HCT116 (cell line): ENCODE data around the gene VANGL2. TPM values are rescaled to one million over a fixed set of nuclear protein-coding genes. Genes with fewer than 3 reads are reported as not detected.

Experiments
- ATAC-seq: fragments of 200-7000 bp; cut with Tn5 transposase; 2 replicates; pipeline ENCODE4 v1.9.1; 2020; ENCODE audit warnings: mild to moderate bottlenecking, moderate library complexity
- BruUV-seq: library from RNA; stranded (reverse); fragments of 400-500 nt; replicated peaks from 2 replicates; lab custom pipeline; 2021; lab: Mats Ljungman, UMichigan
- CTCF ChIA-PET: fragments of 300-600 bp; sonication (Branson Sonifier 250); formaldehyde crosslinking; loops from one replicate; lab custom pipeline; 2021; ENCODE audit warnings: antibody characterized with exemption; lab: Charles Lee
- POLR2A ChIA-PET: fragments of 300-600, 350-600 bp; sonication (Branson Sonifier 250); formaldehyde crosslinking; loops from one replicate; lab custom pipeline; 2021; ENCODE audit warnings: antibody characterized with exemption; lab: Charles Lee
- RAD21 ChIA-PET, 2 experiments: fragments of 300-600 bp; sonication (Branson Sonifier 250); formaldehyde crosslinking; loops; one replicate each; lab custom pipeline; 2023; ENCODE audit warnings: low total read pairs in 2 of 2; ENCODE audit not compliant: uncharacterized antibody in 2 of 2, unreplicated experiment in 2 of 2, low non-redundant PET in 1 of 2; lab: Charles Lee
- DNase-seq: peaks from one replicate; pipeline ENCODE4 v3.0.0-alpha.2; 2010; ENCODE audit warnings: low read depth, low spot score
- H2AFZ ChIP-seq: fragments of 200-600 bp; shearing (Covaris generic), sonication (generic); 2 replicates; pipeline ENCODE4 v1.6.1; 2017; ENCODE audit warnings: low read depth, mixed run types, mixed read lengths, antibody characterized with exemption, low read length; ENCODE audit not compliant: poor library complexity, severe bottlenecking
- H3K27ac ChIP-seq: 2 replicates; pipeline ENCODE4 v1.5.1; 2012; ENCODE audit warnings: low read depth, low read length
- H3K27me3 ChIP-seq: fragments of 200-600 bp; sonication (generic); 2 replicates; pipeline ENCODE4 v1.6.1; 2016; ENCODE audit warnings: mixed run types, low read length, mixed read lengths; ENCODE audit not compliant: insufficient read depth
- H3K36me3 ChIP-seq, 2 experiments: fragments of 200-500 bp in 1 of 2; fragments of 200-600 bp in 1 of 2; sonication (Bioruptor generic) in 1 of 2; sonication (generic) in 1 of 2; 2 replicates each; pipeline versions ENCODE4 v1.5.1 to v1.6.1; 2014 to 2016; ENCODE audit warnings: low read length in 2 of 2, inconsistent platforms in 1 of 2, mixed read lengths in 1 of 2, mixed run types in 1 of 2; ENCODE audit not compliant: insufficient read depth in 2 of 2, control insufficient read depth in 1 of 2
- H3K4me1 ChIP-seq, 2 experiments: fragments of 200-600 bp in 1 of 2; sonication (generic) in 1 of 2; 2 replicates each; pipeline versions ENCODE4 v1.5.1 to v1.6.1; 2012 to 2017; ENCODE audit warnings: low read length in 2 of 2, inconsistent platforms in 1 of 2, mild to moderate bottlenecking in 1 of 2, mixed read lengths in 1 of 2, mixed run types in 1 of 2, moderate library complexity in 1 of 2; ENCODE audit not compliant: insufficient read depth in 2 of 2, control insufficient read depth in 1 of 2
- H3K4me2 ChIP-seq: fragments of 200-600 bp; sonication (generic); 2 replicates; pipeline ENCODE4 v1.6.1; 2017; ENCODE audit warnings: mixed run types, low read length, mixed read lengths
- H3K4me3 ChIP-seq, 2 experiments: fragments of 200-600 bp in 1 of 2; sonication (generic) in 1 of 2; replicated peaks in 1 of 2; 2 replicates each; pipeline ENCODE4 v1.5.1; 2011 to 2016; ENCODE audit warnings: low read length in 2 of 2, control low read depth in 1 of 2, low read depth in 1 of 2, mild to moderate bottlenecking in 1 of 2, mixed read lengths in 1 of 2, mixed run types in 1 of 2
- H3K79me2 ChIP-seq: fragments of 200-600 bp; sonication (generic); 2 replicates; pipeline ENCODE4 v1.6.1; 2017; ENCODE audit warnings: mild to moderate bottlenecking, mixed run types, low read length, moderate library complexity, mixed read lengths; ENCODE audit not compliant: insufficient read depth
- H3K9ac ChIP-seq: fragments of 200-600 bp; sonication (generic); 2 replicates; pipeline ENCODE4 v1.6.1; 2016; ENCODE audit warnings: low read length, mixed read lengths
- H3K9me2 ChIP-seq: fragments of 200-600 bp; sonication (generic), shearing (Covaris generic); 2 replicates; pipeline ENCODE4 v1.6.1; 2017; ENCODE audit warnings: mixed run types, mild to moderate bottlenecking, moderate library complexity; ENCODE audit not compliant: insufficient read depth
- H3K9me3 ChIP-seq, 2 experiments: fragments of 200-500 bp in 1 of 2; fragments of 200-600 bp in 1 of 2; sonication (Bioruptor generic) in 1 of 2; sonication (generic) in 1 of 2; 2 replicates each; pipeline ENCODE4 v1.6.1; 2014 to 2017; ENCODE audit warnings: low read length in 2 of 2, mixed read lengths in 2 of 2, inconsistent platforms in 1 of 2, low read depth in 1 of 2, mild to moderate bottlenecking in 1 of 2, mixed run types in 1 of 2, moderate library complexity in 1 of 2; ENCODE audit not compliant: control insufficient read depth in 1 of 2, insufficient read depth in 1 of 2
- H4K20me1 ChIP-seq: fragments of 200-600 bp; sonication (generic), shearing (Covaris generic); 2 replicates; pipeline ENCODE4 v1.6.1; 2017; ENCODE audit warnings: mixed run types, mild to moderate bottlenecking, moderate library complexity; ENCODE audit not compliant: insufficient read depth
- EZH2 ChIP-seq: fragments of 200-600 bp; sonication (generic); IDR thresholded peaks from 2 replicates; pipeline ENCODE4 v1.6.1; 2017; ENCODE audit warnings: antibody characterized with exemption, mixed run types
- EZH2phosphoT487 ChIP-seq: fragments of 200-600 bp; IDR thresholded peaks from 2 replicates; pipeline ENCODE4 v1.6.1; 2018; ENCODE audit warnings: antibody characterized with exemption, borderline replicate concordance
- MAX ChIP-seq: IDR thresholded peaks from 2 replicates; pipeline ENCODE4 v1.6.1; 2012
- POLR2A ChIP-seq: IDR thresholded peaks from 2 replicates; pipeline ENCODE4 v1.7.0; 2011; ENCODE audit warnings: borderline replicate concordance; ENCODE audit not compliant: insufficient read depth, insufficient read length; ENCODE audit errors: extremely low read depth
- TCF7L2 ChIP-seq: IDR thresholded peaks from 2 replicates; pipeline ENCODE4 v1.7.0; 2011; ENCODE audit warnings: borderline replicate concordance, inconsistent platforms; ENCODE audit not compliant: insufficient read depth, insufficient read length; ENCODE audit errors: extremely low read depth
- YY1 ChIP-seq: IDR thresholded peaks from 2 replicates; pipeline ENCODE4 v1.6.1; 2011; ENCODE audit warnings: low read length, low read depth, moderate library complexity, mild to moderate bottlenecking; ENCODE audit not compliant: insufficient replicate concordance; ENCODE audit errors: extremely low read depth
- ZBTB33 ChIP-seq: IDR thresholded peaks from 2 replicates; pipeline ENCODE4 v1.6.1; 2011; ENCODE audit warnings: mild to moderate bottlenecking, low read length, moderate library complexity; ENCODE audit not compliant: insufficient replicate concordance; ENCODE audit errors: extremely low read depth
- intact Hi-C: fragments of 100-400 bp; cut with micrococcal nuclease; formaldehyde crosslinking; loops from 2 replicates; pipeline ENCODE4 v1.10.0; 2022
- total RNA-seq: library from RNA; stranded (reverse); gene quantifications from one replicate; pipeline ENCODE4 v1.2.1, GENCODE V29; 2021; ENCODE audit not compliant: unreplicated experiment

VANGL2 gene
- total RNA-seq, 1 experiment from 2014 or later, result 1.1 TPM

GRCh38 chr1:160357286-160358002 is 42.9 kb upstream of the VANGL2 start:
- Histone ChIP-seq H3K9ac (no peak overlapping the region), H3K9me2 (no peaks in the 10 kb centered on the region), H3K4me2 (no peak overlapping the region), H3K36me3 (peaks cover 30 to 39% of the 10 kb centered on the region in 2 experiments; a peak in 3 of 4 replicates), H3K27ac (no peak overlapping the region), H4K20me1 (no peaks in the 10 kb centered on the region), H3K79me2 (no peaks in the 10 kb centered on the region), H3K4me3 (no peak overlapping the region), H2AFZ (no peak overlapping the region), H3K27me3 (no peaks in the 10 kb centered on the region), H3K9me3 (no peaks in the 10 kb centered on the region), H3K4me1 (no peaks in the 10 kb centered on the region)
- DNase-seq, result no peak
- CTCF ChIA-PET, result no interaction called here
- intact Hi-C loops, result no loop called here
- RAD21 ChIA-PET, result no interaction called here
- no TSS peak for BruUV-seq
- no peak for ATAC-seq
- TF ChIP-seq TCF7L2 (no peak), POLR2A (no peak), EZH2 (no peak), EZH2phosphoT487 (no peak), YY1 (no peak), MAX (no peak), ZBTB33 (no peak)
- POLR2A ChIA-PET, result no interaction called here
